HepG2 (cell line): ENCODE results near the gene DTYMK. TPM values are rescaled to one million over a fixed set of nuclear protein-coding genes. Genes with fewer than 3 reads are reported as not detected.
A peak's percentile ranks its signal among the peaks of the same experiment; 100 is the strongest.

Source experiments
- BCL6 ChIP-seq: IDR thresholded peaks from 2 replicates; pipeline ENCODE4 v1.6.1; 2016; ENCODE audit warnings: missing genetic modification reagents, missing compliant biosample characterization
- CBX2 ChIP-seq, 2 experiments: fragments of 200-600 bp in 1 of 2; sonication (generic); formaldehyde crosslinking in 1 of 2; IDR thresholded peaks; 2 replicates each; pipeline versions ENCODE4 v1.7.0 to v1.8.1; 2018 to 2022; ENCODE audit warnings: low read depth in 2 of 2, low read length in 1 of 2, mild to moderate bottlenecking in 1 of 2, missing genetic modification reagents in 1 of 2
- CBX5 ChIP-seq: sonication (generic); formaldehyde crosslinking; IDR thresholded peaks from 2 replicates; pipeline ENCODE4 v1.4.0; 2020; ENCODE audit warnings: missing genetic modification reagents, borderline replicate concordance
- CENPX ChIP-seq: sonication (generic); formaldehyde crosslinking; IDR thresholded peaks from 2 replicates; pipeline ENCODE4 v1.9.0; 2021; ENCODE audit warnings: mild to moderate bottlenecking, missing genetic modification reagents, moderate library complexity
- GABPA ChIP-seq, 2 experiments: IDR thresholded peaks; 2 replicates each; pipeline ENCODE4 v1.6.1; 2011 to 2016; ENCODE audit warnings: low read depth in 2 of 2, low read length in 1 of 2, missing biosample characterization in 1 of 2, missing genetic modification characterization in 1 of 2
- HDAC1 ChIP-seq: sonication (generic); formaldehyde crosslinking; IDR thresholded peaks from 2 replicates; pipeline ENCODE4 v1.5.1; 2020; ENCODE audit warnings: mild to moderate bottlenecking, missing genetic modification reagents
- JUND ChIP-seq: sonication (generic); formaldehyde crosslinking; IDR thresholded peaks from 2 replicates; pipeline ENCODE4 v1.8.0; 2022; ENCODE audit warnings: mild to moderate bottlenecking, missing genetic modification reagents
- KLF9 ChIP-seq: IDR thresholded peaks from 2 replicates; pipeline ENCODE4 v1.6.1; 2016; ENCODE audit warnings: low read depth
- NRL ChIP-seq: sonication (generic); formaldehyde crosslinking; IDR thresholded peaks from 2 replicates; pipeline ENCODE4 v1.5.0; 2020; ENCODE audit warnings: missing genetic modification reagents, mild to moderate bottlenecking, moderate library complexity, borderline replicate concordance
- RFXAP ChIP-seq: sonication (generic); formaldehyde crosslinking; IDR thresholded peaks from 2 replicates; pipeline ENCODE4 v1.4.0; 2020; ENCODE audit warnings: missing genetic modification reagents, borderline replicate concordance
- RNF2 ChIP-seq: fragments of 450-650 bp; conservative IDR thresholded peaks from 2 replicates; pipeline ENCODE4 v1.6.1; 2016; ENCODE audit warnings: low read depth
- SIN3B ChIP-seq: fragments of 150-350 bp; IDR thresholded peaks from 2 replicates; pipeline ENCODE4 v1.6.1; 2014; ENCODE audit warnings: low read length
- SMC3 ChIP-seq: IDR thresholded peaks from 2 replicates; pipeline ENCODE4 v1.6.1; 2011; ENCODE audit warnings: low read length, improper control_type of control experiment
- SOX5 ChIP-seq: IDR thresholded peaks from 2 replicates; pipeline ENCODE4 v1.6.1; 2016; ENCODE audit warnings: borderline replicate concordance
- U2AF1 ChIP-seq: fragments of 200-400 bp; formaldehyde crosslinking; optimal IDR thresholded peaks from 2 replicates; pipeline ENCODE3; 2017; ENCODE audit warnings: mild to moderate bottlenecking, low read depth, low read length
- ZNF441 ChIP-seq: sonication (generic); formaldehyde crosslinking; IDR thresholded peaks from 2 replicates; pipeline ENCODE4 v1.7.0; 2021; ENCODE audit warnings: missing genetic modification reagents, borderline replicate concordance
- ZNF468 ChIP-seq: sonication (generic); formaldehyde crosslinking; IDR thresholded peaks from 2 replicates; pipeline ENCODE4 v1.8.0; 2022; ENCODE audit warnings: mild to moderate bottlenecking, moderate library complexity, missing genetic modification reagents
- ZNF616 ChIP-seq: sonication (generic); formaldehyde crosslinking; IDR thresholded peaks from 2 replicates; pipeline ENCODE4 v1.5.0; 2020; ENCODE audit warnings: low read depth, mild to moderate bottlenecking, missing genetic modification reagents
- ZNF792 ChIP-seq: IDR thresholded peaks from 2 replicates; pipeline ENCODE4 v1.6.1; 2016
- ZSCAN31 ChIP-seq: sonication (generic); formaldehyde crosslinking; IDR thresholded peaks from 2 replicates; pipeline ENCODE4 v1.5.0; 2020; ENCODE audit warnings: low read depth, mild to moderate bottlenecking, missing genetic modification reagents
- polyA plus RNA-seq, 8 experiments: library from polyadenylated mRNA; depleted of rRNA in 3 of 8; stranded (reverse) in 7 of 8; unstranded in 1 of 8; fragments of >200 nt; fragmentation: Illumina TruSeq in 4 of 8; extraction: Trizol in 4 of 8; gene quantifications; 2 replicates each; pipeline versions ENCODE4 v1.2.1 to v1.2.3, GENCODE V29; 2011 to 2016; ENCODE audit warnings: low read depth in 4 of 8, missing spikeins in 1 of 8, mixed read lengths in 1 of 8; ENCODE audit not compliant: insufficient read depth in 1 of 8
- total RNA-seq, 5 experiments: library from RNA; depleted of rRNA; stranded (reverse); fragments of >200 nt; fragmentation: Illumina TruSeq; extraction: Trizol; gene quantifications; 2 replicates each; pipeline ENCODE4 v1.2.3, GENCODE V29; 2016; ENCODE audit warnings: low read depth in 1 of 5
- TF ChIP-seq, protein P1 (sequence below), 2 experiments: sonication (generic) in 1 of 2; formaldehyde crosslinking in 1 of 2; IDR thresholded peaks; 2 replicates each; pipeline versions ENCODE4 v1.5.1 to v1.6.1; 2011 to 2020; ENCODE audit warnings: borderline replicate concordance in 1 of 2, low read depth in 1 of 2, low read length in 1 of 2, mild to moderate bottlenecking in 1 of 2, missing genetic modification reagents in 1 of 2, moderate library complexity in 1 of 2
- TF ChIP-seq, protein P2 (sequence below): sonication (generic); formaldehyde crosslinking; conservative IDR thresholded peaks from 2 replicates; pipeline ENCODE4 v1.4.0; 2020; ENCODE audit warnings: missing genetic modification reagents
- TF ChIP-seq, protein P3 (sequence below): sonication (generic); formaldehyde crosslinking; IDR thresholded peaks from 2 replicates; pipeline ENCODE4 v1.5.0; 2020; ENCODE audit warnings: missing genetic modification reagents
- TF ChIP-seq, protein P4 (sequence below): sonication (generic); formaldehyde crosslinking; IDR thresholded peaks from 2 replicates; pipeline ENCODE4 v1.4.0; 2020; ENCODE audit warnings: missing genetic modification reagents

Gene DTYMK
- total and polyA plus RNA-seq, 2 of the 13 experiments (the other 11 are each of a cell fraction or from before 2014, with no cell fraction given), result 57.5 to 134 TPM

DNA sequence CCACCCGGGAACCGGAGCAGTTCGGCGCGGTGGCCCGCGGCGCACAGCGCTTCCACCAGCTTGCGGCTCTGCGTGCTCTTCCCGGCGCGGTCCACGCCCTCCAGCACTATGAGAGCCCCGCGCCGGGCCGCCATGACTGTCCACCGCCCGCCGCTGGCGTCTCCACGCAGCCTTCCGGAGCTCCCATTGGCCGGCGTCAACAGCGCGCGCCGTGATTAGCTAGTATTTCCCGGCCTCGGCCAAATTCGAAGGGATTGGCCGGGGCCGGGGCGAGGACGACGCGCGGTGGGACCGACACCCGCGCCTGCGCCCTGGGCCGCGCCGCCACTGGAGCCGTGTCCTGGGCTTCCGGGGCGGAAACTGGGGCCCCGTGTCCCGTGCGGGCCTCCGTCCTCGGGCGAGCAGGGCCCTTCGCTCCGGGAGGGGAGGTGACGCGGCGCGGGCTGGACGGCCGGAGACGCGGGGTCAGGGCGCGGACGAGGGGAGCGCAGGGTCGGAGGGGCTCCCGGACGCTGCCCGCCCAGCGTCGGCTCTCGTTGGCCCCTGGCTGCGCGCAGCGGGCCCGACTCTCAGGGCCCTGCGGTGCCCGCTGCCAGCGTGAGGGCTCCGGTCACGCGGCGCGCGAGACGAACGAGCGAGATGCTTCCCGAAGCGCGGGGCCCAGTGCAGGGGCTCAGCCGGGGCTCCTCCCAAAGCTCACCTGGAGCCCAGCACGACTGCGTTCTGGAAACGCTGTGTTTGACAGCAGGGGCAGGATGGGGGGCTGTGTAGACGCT lies at the start of gene DTYMK (continued):
- TF ChIP-seq, protein P1, sequence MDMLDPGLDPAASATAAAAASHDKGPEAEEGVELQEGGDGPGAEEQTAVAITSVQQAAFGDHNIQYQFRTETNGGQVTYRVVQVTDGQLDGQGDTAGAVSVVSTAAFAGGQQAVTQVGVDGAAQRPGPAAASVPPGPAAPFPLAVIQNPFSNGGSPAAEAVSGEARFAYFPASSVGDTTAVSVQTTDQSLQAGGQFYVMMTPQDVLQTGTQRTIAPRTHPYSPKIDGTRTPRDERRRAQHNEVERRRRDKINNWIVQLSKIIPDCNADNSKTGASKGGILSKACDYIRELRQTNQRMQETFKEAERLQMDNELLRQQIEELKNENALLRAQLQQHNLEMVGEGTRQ (IDR thresholded peaks at IDR 0.05; ENCODE audit: low read depth, low read length), result no peak; the same call in 1 of the 2 replicates
- TF ChIP-seq, protein P1 (CRISPR knock-in tag; IDR thresholded peaks at IDR 0.05; ENCODE audit: borderline replicate concordance), result no peak; the same call in 1 of the 2 replicates
- TF ChIP-seq, protein P2, sequence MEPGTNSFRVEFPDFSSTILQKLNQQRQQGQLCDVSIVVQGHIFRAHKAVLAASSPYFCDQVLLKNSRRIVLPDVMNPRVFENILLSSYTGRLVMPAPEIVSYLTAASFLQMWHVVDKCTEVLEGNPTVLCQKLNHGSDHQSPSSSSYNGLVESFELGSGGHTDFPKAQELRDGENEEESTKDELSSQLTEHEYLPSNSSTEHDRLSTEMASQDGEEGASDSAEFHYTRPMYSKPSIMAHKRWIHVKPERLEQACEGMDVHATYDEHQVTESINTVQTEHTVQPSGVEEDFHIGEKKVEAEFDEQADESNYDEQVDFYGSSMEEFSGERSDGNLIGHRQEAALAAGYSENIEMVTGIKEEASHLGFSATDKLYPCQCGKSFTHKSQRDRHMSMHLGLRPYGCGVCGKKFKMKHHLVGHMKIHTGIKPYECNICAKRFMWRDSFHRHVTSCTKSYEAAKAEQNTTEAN (CRISPR knock-in tag), result peak; percentile 73; the same call in 1 of the 2 replicates
- TF ChIP-seq SIN3B (peak; percentile 82), RFXAP (CRISPR knock-in tag) (peak; percentile 92), ZNF616 (CRISPR knock-in tag) (peak; percentile 95), CENPX (CRISPR knock-in tag) (no peak), GABPA (IDR thresholded peaks at IDR 0.05; ENCODE audit: low read depth, low read length) (peak; percentile 75), GABPA (CRISPR knock-in tag; IDR thresholded peaks at IDR 0.05; ENCODE audit: low read depth) (peak; percentile 79), ZNF441 (CRISPR knock-in tag) (peak; percentile 53), ZNF792 (0 out of 2 replicates have a peak, but pooled peaks have one; percentile 32), BCL6 (CRISPR knock-in tag) (0 out of 2 replicates have a peak, but pooled peaks have one; percentile 5), NRL (CRISPR knock-in tag) (peak; percentile 74), HDAC1 (CRISPR knock-in tag) (peak; percentile 87), ZSCAN31 (no peak; the same call in none of the 2 replicates), ZNF468 (CRISPR knock-in tag) (0 out of 2 replicates have a peak, but pooled peaks have one; percentile 3), JUND (peak; percentile 47; the same call in 1 of the 2 replicates), CBX2 (IDR thresholded peaks at IDR 0.05; ENCODE audit: low read depth, low read length) (no peak), CBX2 (CRISPR knock-in tag; IDR thresholded peaks at IDR 0.05; ENCODE audit: low read depth) (peak; percentile 57; the same call in 1 of the 2 replicates), U2AF1 (no peak), KLF9 (no peak), SOX5 (CRISPR knock-in tag) (0 out of 2 replicates have a peak, but pooled peaks have one; percentile 15), CBX5 (no peak), SMC3 (no peak), RNF2 (peak; percentile 87; the same call in 1 of the 2 replicates)
- TF ChIP-seq, protein P3, sequence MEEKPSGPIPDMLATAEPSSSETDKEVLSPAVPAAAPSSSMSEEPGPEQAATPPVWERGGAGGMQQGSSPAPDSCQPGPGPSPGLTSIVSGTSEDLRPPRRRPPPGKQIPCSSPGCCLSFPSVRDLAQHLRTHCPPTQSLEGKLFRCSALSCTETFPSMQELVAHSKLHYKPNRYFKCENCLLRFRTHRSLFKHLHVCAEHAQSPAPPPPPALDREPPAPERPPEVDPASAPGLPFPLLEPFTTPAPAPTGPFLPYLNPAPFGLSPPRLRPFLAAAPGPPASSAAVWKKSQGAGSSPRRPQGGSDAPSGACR (CRISPR knock-in tag), result peak; percentile 92
- TF ChIP-seq, protein P4, sequence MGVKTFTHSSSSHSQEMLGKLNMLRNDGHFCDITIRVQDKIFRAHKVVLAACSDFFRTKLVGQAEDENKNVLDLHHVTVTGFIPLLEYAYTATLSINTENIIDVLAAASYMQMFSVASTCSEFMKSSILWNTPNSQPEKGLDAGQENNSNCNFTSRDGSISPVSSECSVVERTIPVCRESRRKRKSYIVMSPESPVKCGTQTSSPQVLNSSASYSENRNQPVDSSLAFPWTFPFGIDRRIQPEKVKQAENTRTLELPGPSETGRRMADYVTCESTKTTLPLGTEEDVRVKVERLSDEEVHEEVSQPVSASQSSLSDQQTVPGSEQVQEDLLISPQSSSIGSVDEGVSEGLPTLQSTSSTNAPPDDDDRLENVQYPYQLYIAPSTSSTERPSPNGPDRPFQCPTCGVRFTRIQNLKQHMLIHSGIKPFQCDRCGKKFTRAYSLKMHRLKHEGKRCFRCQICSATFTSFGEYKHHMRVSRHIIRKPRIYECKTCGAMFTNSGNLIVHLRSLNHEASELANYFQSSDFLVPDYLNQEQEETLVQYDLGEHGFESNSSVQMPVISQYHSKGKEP, result 0 out of 2 replicates have a peak, but pooled peaks have one; percentile 55
